Measurements from ENCODE around the gene PPME1.

The PPME1 gene

DNA sequence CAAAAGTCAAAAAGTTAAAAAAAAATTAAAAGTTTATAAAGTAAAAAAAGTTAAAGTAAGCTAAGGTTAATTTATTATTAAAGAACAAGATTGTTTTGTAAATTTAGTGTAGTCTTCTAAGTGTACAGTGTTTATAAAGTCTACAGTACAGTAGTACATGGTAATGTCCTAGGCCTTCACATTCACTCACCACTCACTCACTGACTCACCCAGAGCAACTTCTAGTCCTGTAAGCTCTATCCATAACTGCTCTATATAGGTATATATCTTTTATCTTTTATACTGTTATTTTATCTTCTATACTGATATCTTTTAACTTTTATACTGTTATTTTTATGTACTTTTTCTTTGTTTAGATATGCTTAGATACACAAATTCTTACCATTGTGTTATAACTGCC is 11.4 kb upstream of the PPME1 start:
- no peak for DNase-seq (ENCODE audit: low read depth in 3 of 3, low spot score in 1 of 3)

- no peak for DNase-seq (ENCODE audit: low read depth in 3 of 3, low spot score in 1 of 3)
Observed at GRCh38 chr11:74162681-74163467, 8.2 kb upstream of the PPME1 start.

DNA sequence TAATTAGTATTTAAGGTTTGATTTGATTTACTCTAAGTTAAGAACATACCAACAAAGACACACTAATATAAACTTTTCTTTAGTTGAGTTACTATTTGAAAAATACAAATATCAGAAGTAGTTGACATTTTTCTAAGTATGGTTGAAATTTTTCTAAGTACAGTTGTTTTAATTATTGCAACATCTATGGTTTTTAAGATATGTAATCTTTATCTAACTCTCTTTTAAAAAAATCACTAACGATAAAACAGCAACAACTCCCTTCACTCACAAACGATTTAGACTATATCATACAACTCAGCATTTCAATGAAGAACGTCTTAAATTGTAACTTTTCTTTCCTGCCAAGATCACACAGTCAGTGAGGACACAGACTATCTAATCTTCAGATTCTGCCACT is 2.3 kb upstream of the PPME1 start:
- no peak for DNase-seq (ENCODE audit: low read depth in 3 of 3, low spot score in 1 of 3)

GRCh38 chr11:74169738-74170458 is 1.2 kb upstream of the PPME1 start:
- DNase-seq (ENCODE audit: low read depth in 3 of 3, low spot score in 1 of 3), result no peak

DNA sequence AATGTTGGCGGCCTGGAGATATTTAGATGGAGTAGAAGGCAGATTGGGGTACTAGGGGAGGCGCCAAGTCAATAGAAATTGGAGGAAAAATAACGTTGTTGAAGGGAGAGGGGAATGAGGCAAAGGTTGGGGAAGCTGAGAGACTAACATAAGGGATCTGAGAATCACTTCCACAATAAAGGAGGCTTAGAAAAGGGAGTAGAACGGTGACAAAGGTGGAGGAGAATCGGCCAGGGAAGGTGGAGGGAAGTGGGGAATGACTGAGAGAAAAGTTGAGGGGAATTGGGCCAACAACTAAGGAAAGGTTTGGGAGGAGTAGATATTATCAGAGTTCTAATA is 510 bp downstream of the PPME1 start:
- DNase-seq (ENCODE audit: low read depth in 3 of 3, low spot score in 1 of 3), result no peak

GRCh38 chr11:74171997-74172396 is 908 bp downstream of the PPME1 start:
- no peak for DNase-seq (ENCODE audit: low read depth in 3 of 3, low spot score in 1 of 3)

- DNase-seq (ENCODE audit: low read depth in 3 of 3, low spot score in 1 of 3), result no peak
Observed at GRCh38 chr11:74175920-74176319, 4.8 kb downstream of the PPME1 start.

DNA sequence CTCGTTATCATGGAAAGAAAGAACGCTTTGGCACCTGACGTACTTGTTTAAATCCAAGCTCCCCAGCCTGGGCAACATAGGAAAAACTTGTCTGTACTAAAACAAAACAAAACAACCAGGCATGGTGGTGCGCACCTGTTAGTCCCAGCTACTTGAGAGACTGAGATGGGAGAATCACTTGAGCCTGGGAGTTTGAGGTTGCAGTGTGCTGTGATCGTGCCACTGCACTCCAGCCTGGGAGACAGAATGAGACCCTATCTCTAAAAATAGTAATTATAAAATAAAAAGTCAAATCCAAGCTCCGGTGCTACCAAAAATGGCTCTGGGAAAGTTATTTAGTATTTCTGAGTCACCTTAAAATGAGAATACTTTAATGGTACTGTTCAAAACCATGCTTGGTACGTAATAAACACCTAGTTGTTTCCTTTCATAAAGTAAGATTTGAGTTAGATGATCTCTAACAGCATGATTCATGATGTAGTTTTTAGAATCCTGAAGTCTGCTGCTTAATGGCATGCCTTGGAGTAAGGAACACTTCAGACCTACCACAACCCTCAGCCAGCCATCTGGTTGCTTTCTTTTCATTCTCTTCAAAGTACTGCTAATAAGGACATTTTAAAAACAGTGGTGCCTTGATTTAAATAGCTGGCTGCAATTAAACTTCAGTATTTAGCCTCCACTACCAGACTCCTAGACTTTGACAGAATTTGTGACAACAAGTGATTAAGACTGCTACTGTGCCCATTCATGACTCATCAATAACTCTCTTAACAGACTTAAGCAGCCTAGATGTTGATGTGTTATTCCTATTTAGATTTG is 8.4 kb downstream of the PPME1 start:
- no peak for DNase-seq (ENCODE audit: low read depth in 3 of 3, low spot score in 1 of 3)

DNA sequence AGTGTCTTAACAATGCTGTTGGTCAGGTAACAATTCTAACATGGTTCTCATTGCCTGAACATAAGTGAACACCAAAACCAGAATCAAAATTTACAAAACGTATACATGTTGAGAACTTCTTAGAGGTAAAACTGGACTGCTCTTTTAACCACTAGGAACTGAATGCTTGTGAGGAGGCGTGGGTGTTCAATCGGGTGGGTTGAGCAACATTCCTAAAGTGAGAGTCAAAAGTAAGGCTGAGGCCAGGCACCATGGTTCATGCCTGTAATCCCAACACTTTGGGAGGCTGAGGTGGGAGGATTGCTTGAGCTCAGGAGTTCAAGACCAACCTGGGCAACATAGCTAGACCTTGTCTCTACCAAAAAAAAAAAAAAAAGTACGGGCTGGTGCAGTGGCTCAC is 11.5 kb downstream of the PPME1 start:
- DNase-seq (ENCODE audit: low read depth in 3 of 3, low spot score in 1 of 3), result no peak

- no peak for DNase-seq (ENCODE audit: low read depth in 3 of 3, low spot score in 1 of 3)
Observed at GRCh38 chr11:74185285-74185684, 14.2 kb downstream of the PPME1 start.

- no peak for DNase-seq (ENCODE audit: low read depth in 3 of 3, low spot score in 1 of 3)
Observed at GRCh38 chr11:74185695-74186094, 14.6 kb downstream of the PPME1 start.

DNA sequence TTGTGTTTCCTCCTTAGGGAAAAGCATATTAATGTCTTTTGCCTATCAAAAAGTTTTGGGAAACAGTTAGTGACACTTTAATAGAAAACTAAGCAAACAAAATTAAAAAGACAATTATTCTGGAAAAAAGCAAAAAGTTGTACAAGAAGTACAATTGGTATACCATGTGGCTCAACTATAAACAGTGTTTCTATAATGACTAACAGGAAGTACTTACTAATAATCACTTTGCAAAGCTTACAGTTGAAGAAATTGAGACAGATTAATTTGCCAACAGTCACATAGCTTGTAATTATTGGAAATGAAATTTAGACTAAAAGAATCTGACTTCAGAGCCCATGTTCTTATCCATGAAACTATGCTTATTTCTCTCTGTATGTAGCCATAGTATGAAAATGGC is 24.7 kb downstream of the PPME1 start:
- no peak for DNase-seq (ENCODE audit: low read depth in 3 of 3, low spot score in 1 of 3)

- DNase-seq (ENCODE audit: low read depth in 3 of 3, low spot score in 1 of 3), result no peak
Observed at GRCh38 chr11:74196781-74197486, 25.8 kb downstream of the PPME1 start.

GRCh38 chr11:74203966-74204365 is 32.9 kb downstream of the PPME1 start:
- no peak for DNase-seq (ENCODE audit: low read depth in 3 of 3, low spot score in 1 of 3)

GRCh38 chr11:74204701-74205100 is 33.6 kb downstream of the PPME1 start:
- DNase-seq (ENCODE audit: low read depth in 3 of 3, low spot score in 1 of 3), result no peak

- DNase-seq (ENCODE audit: low read depth in 3 of 3, low spot score in 1 of 3), result no peak
Observed at GRCh38 chr11:74205181-74205580, 34.1 kb downstream of the PPME1 start.

GRCh38 chr11:74206746-74207145 is 35.7 kb downstream of the PPME1 start:
- DNase-seq (ENCODE audit: low read depth in 3 of 3, low spot score in 1 of 3), result no peak

DNA sequence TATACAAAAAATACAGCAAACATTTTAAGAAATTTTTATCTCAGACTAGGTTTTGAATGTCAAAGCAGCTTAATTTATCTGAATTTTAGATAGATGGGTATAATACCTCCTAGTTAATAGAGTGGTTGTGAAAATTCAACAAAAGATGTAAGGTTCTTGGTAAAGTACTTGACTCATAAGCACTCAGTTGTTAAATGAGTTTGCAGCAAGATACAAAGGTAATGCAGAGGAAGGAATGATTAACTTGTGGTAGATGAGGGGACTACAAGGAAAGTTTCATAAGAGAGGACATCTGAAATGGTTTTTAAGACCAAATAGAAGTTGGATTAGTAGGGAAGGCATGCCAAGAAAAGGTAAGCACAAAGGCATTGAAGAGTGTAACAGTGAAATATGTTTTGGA is 37.4 kb downstream of the PPME1 start:
- DNase-seq (ENCODE audit: low read depth in 3 of 3, low spot score in 1 of 3), result no peak

GRCh38 chr11:74212533-74212932 is 41.4 kb downstream of the PPME1 start:
- no peak for DNase-seq (ENCODE audit: low read depth in 3 of 3, low spot score in 1 of 3)

DNA sequence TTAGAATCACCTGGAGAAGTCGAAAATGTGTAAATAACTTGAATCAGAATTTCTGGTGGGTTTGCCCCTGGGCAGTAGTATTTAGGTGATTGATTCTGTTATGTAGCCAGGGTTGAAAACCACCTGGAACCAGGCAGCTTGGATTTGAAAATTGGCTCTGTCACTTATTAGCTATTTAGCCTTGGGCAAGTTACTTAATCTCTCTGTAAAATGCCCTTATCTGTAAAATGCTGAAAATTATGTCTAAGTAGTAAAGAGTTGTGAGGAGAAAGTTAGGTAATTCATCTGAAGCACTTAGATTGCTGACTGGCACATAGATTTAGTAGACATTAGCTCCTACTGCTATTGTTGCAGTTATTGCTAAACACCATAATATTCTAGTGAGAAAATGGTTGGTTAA is 49.3 kb downstream of the PPME1 start:
- no peak for DNase-seq (ENCODE audit: low read depth in 3 of 3, low spot score in 1 of 3)

DNA sequence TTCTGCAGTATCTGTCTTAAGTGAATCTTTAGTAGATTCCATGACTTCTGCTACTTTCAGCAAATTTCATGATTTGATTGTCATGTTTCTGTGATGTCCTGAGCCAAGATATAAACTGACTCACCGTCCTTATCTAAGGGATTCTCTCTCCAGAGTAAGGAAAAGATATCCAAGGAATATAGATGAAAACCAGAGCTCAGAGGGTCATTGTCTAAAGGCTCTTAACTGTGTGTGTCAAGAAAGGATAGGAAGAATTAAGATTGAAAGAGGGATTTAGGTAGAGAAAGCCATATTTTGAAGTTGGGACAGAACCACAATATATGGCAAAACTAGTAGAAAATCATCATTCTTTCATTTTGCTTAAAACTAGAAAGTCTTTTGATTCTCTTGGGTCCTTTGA is 50.7 kb downstream of the PPME1 start:
- DNase-seq (ENCODE audit: low read depth in 3 of 3, low spot score in 1 of 3), result no peak
